T-helper 2 cell (primary cell): ENCODE measurements around the gene KCNC3.

Experiments used
- DNase-seq, 5 experiments: peaks; one replicate each; pipeline versions ENCODE4 v3.0.0 to v3.0.0-alpha.2; 2012 to 2022
- total RNA-seq, 2 donors: gene quantifications; one replicate each; lab custom pipeline; 2026; lab: John Stamatoyannopoulos, UW

The KCNC3 gene
- 1.6 to 2.1 reads per million in 2 donors for total RNA-seq

DNA sequence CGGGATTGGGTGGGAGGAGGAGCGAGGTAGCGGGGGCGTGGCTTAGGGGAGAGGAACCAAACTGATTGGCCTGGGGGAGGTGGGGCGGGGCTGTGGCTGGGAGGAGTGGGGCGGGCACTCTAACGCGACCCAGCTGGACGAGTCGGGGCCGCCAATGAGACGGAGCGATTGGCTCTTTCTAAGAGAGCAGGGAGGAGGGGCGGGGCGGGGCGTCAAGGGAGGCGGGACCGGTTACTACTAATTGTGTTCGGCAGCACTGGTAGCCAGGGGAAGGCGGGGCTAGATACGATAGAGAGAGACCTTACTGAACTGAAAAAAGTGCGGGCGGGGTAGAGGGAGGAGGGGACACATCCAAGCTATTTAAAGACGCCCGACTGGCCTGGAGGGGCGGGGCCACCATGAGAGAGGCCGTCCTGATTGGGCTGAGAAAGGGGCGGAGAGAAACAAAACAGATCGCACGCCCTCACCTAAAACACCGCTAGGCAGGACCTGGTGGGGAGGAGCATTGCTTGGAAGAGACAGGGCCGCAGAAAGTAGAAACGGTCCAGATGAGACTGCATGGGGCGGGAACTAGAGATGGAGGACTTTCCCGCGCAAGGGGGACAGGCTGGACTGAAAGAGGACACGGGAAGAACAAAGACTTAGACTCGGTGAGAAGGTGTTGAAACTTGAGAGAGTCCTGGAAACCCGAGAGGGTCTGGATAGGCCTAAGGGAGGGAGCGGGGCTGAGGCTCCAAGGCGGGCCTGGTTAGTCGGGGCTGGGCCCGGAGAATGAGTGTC, at the start of gene KCNC3:
KCNC3 (minus strand) TSS at position 232 of the 780 bp plus-strand sequence. CDS start 295 bp downstream, outside the sequence.
- DNase-seq, result peak; percentile 68 to 100 (median 98)

GRCh38 chr19:50378863-50379236, 49.7 kb upstream of the KCNC3 start:
- no peak for DNase-seq

GRCh38 chr19:50378169-50378862, 49.1 kb upstream of the KCNC3 start:
- no peak for DNase-seq

DNA sequence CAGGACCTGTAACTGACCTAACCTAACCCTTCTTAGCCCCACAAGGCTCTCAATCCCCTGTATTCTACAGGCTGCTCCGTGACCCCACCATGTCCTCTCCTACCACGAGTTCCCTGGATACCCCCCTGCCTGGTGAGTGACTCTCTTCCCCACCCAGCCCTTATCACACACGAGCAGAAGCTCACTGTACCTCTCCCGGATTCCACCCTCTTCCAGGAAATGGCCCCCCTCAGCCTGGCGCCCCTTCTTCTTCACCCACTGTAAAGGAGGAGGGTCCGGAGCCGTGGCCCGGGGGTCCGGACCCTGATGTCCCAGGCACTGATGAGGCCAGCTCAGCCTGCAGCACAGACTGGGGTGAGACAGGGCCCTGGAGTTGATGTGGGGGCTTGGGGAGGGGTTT, 48.3 kb upstream of the KCNC3 start:
- DNase-seq, result no peak

- DNase-seq, result peak; percentile 33 to 65 (median 48)
Observed at GRCh38 chr19:50377051-50377461, 47.9 kb upstream of the KCNC3 start.

- DNase-seq, result peak; percentile 88 to 98 (median 91)
Observed at GRCh38 chr19:50376166-50377050, 47.2 kb upstream of the KCNC3 start, which contains the start of gene NR1H2. Gene NR1H2 (plus strand): TSS chr19:50376457. CDS start chr19:50377606, 1,149 bp downstream.

DNA sequence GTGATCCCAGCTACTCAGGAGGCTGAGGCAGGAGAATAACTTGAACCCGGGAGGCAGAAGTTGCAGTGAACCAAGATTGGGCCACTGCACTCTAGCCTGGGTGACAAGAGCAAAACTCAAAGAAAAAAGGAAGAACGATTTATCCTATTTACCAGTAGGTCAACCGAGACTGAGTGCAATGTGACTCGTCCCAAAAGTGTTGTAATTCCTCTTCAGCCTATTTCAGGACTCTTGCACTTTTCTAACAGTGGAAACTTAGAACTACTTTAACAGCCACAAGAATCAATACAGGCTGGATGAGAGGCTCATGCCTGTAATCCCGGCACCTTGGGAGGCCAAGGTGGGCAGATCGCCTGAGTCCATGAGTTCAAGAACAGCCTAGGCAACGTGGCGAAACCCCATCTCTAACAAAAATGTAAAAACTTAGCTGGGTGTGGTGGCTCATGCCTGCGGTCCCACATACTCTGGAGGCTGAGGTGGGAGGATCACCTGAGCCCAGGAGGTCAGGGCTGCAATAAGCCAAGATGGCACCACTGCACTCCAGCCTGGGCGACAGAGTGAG, 42.8 kb upstream of the KCNC3 start:
- DNase-seq, result no peak

- peak; percentile 53 to 87 (median 61) for DNase-seq
Observed at GRCh38 chr19:50368649-50369570, 39.7 kb upstream of the KCNC3 start.

DNA sequence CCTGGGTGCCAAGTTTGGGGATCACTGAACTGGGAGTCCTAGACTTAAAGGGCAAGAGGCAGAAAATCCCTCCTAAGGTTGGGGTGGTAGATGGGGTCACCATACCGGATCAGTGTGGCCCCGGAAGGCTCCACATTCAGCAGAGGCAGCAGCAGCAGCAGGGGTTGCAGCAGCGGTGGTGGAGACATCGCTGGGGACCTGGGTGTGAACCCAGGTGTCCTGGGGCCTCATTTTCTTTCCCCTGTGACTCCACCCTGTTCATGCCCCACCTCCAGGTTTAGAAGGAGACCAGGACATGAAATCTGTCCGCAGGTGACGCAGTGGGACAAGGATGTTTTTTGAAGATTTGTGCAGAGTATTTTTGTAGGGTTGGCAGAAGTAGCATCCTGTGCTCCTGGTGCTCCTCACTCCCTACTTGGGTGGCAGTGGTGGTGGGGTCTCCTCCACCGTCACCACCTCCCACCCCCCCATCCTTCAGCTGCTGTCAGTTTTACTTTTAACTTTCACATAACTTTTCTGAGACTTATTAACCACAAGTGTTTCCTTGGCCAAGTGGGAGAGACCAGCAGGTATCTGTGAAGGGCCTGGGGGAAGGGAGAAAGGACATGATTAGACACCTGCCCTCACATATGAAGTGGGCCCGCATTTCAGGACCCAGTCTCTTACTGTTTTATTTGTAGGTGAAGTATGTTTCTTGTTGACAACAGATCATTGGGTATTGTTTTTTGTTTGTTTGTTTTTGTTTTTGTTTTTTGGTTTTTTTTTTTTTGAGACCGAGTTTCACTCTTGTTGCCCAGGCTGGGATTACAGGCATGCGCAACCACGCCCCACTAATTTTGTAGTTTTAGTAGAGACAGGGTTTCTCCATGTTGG, 36.5 kb upstream of the KCNC3 start, which contains the start of gene NAPSA:
NAPSA (minus strand) TSS at position 206 of the 873 bp plus-strand sequence; CDS start at position 188, 18 bp downstream.
- no peak for DNase-seq

GRCh38 chr19:50362656-50363424, 33.7 kb upstream of the KCNC3 start:
- no peak for DNase-seq

DNA sequence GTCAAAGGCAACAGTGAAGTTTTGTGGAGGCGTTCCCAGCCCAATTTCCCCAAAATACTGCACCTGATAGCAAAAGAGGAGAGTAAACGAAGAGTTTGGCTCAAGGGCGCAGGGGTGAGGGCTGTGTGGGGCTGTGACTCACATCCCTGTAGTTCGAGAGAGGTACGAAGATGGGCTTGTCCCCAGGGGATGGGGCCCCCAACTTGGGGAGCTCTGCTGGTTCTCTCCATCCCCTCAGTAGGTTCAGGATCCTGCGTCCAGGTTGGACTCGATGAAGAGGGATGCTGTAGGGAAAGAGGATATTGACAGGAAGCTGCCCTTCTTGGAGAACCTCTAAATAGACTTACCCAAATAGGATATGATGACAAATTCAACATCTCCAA, 32.8 kb upstream of the KCNC3 start:
- DNase-seq, result no peak

- peak in 1 of 5 experiments; percentile 33 for DNase-seq
Observed at GRCh38 chr19:50361290-50362029, 32.3 kb upstream of the KCNC3 start.

DNA sequence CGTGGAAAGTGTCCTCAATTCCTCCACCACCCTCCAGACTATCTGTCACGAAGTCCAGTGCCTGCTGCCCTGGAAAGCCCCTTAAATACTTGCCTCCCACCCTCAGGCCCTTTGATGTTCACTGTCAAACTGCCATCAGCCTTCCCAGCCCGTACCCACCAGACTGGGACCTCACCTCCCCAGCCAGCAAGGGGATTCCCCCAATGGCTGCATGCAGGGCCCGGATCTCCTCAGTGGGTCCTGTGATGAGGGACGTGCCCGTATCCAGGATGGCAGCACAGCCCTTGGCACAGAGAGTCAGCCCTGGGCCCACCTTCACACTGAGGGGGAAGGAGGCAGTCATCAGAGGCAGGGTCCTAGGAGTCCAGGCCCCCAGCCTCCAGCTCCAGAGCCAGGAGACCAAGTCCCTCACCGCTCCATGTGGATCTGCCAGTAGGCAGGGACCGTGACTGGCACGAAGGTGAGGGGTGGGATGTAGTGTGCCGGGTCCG, 30.2 kb upstream of the KCNC3 start:
- DNase-seq, result no peak

DNA sequence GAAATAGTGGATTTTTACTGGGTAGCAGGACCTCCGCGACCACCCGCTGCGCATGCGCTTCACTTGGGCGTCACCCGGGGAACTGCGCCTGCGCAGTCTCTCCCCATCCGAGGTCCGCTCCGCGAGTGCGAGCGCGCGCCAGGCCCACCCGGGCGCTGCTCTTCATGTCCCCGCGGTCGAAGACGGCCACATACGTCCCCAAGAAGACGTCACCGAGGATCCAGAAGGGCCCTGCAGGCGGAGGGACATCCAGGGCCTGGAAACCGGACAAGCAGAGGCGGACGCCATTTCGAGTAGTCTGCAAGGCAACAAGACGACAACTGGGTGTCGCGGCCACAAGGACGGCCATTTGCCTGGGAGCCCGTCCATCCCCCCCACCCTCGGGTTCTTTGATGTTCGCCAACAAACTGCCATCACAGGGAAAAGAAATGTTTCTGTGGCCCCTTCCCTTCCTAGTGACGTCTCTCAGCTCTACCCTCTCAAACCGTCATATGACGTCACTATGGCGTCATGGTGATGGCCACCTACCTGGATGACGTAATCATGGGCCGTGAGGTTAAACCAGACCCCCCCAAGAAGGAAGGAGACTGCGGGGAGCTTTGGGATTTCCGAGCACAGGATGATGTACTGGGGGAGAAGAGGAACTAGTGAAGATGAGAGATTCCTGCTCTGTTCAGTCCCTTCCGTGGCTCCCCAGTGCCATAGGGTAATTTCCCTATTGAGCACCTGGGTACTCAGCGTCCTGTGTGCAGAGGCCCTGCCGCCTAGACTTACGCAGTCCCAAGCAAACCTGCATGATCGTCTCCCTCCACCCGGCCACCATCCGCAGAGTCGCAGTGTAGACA, 29.5 kb upstream of the KCNC3 start:
- DNase-seq, result peak; percentile 59 to 81 (median 66)

- peak; percentile 72 to 90 (median 81) for DNase-seq
Observed at GRCh38 chr19:50357178-50358100, 28.3 kb upstream of the KCNC3 start.

- DNase-seq, result no peak
Observed at GRCh38 chr19:50356691-50357177, 27.6 kb upstream of the KCNC3 start.
